NOMO-1 treated with dmso at 0.1 percent for 144 hours (cell line): ENCODE measurements around the gene CTNNA3.
"Not testable (repeated sequence)": the region's sequence is repeated elsewhere in the genome, so short reads cannot be mapped to it uniquely, and the experiment has no call there.

Experiments
- DNase-seq: peaks from one replicate; lab custom pipeline; 2025; ENCODE audit not compliant: unreplicated experiment; lab: John Stamatoyannopoulos, UW

The CTNNA3 gene

DNA sequence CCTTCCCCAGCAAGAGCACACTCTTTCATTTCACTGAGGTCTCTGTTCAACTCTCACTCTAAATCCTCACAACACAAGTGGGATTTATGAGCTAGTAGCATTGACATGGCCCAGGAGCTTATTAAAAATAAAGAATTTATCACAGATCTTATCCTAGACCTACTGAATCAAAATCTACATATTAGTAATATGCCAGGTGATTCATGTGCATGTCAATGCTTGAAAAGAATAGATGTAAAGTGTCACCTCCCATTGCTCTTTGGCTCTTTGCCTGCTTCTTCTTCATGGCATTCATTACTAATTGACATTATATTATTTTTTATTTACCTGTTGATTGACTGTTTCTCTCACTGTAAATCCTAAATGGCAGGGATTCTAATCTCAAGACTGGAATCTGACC lies 1229.4 kb downstream of the CTNNA3 start:
- DNase-seq: no peak

DNA sequence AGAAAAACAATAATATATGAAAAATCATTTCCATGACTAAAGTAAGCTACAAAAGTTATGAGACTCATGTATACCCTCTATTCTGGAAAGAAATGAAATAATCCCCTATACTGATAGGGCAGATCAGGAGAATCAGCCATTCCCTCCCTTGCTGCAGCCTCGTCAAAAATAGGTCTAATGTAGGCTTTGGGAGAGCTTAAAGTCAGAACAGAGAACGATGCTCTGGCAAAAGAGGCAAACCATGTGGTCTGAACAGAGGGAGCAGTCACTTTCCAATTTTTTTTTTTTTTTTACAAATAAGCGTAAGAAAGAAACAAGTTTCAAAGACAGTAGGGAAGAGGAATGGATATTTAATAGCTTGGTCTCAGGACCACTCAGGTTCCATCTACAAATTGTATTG lies 1232.4 kb downstream of the CTNNA3 start:
- DNase-seq: no peak

DNA sequence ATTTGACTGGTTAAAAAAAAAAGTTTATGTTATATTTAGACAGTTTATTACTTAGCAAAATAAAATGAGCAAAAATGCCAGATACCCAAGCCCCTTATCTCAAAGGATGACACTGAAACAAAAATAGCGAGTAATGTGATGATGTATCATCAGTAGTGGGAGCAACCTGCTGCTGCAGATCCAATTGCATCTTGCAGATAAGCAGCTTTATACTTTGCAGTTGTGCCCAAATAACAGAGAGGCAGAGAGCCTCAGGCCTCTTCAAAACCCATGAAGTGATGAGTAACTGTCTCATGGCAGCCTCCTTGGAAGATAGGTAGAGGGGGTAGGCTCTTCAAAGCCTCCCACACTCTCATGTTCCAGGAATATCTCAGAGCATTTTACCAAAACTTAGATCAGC lies 1238.4 kb downstream of the CTNNA3 start:
- DNase-seq: no peak

DNA sequence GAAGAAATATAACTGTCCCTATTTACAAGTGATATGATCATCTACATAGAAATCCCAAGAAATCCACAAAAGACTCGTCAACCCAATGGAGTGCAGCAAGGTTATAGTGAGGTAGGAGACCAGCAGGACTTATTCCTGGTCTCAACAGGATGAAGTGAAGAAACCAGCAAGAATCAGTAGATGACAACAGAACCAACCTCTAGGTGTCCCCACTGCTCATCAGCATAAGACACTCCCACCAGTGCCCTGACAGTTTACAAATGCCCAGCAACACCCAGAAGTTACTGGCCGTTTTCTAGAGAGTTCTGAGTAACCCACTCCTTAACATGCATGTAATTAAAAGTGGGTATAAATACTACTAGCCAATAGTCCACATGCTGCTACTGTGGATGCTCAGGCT lies 1240.7 kb downstream of the CTNNA3 start:
- DNase-seq: no peak

DNA sequence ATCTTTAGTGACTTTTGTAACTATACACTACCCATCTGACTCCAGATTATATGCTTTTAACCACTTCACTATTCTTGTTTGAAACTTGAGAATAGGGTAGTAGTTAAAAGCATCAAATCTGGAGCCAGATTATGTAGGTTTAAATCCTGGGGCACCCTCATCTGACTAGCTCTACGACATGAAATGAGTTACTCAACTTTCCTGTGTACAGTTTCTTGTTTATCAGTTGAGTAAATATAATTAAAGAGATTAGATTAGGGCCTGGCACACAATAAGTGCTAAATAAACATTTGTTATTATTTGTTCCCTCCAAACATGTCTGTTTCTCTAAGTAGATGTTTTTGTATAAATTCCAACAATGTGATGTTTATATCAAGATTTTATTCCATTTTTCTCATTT lies 1255.4 kb downstream of the CTNNA3 start:
- no peak for DNase-seq

DNA sequence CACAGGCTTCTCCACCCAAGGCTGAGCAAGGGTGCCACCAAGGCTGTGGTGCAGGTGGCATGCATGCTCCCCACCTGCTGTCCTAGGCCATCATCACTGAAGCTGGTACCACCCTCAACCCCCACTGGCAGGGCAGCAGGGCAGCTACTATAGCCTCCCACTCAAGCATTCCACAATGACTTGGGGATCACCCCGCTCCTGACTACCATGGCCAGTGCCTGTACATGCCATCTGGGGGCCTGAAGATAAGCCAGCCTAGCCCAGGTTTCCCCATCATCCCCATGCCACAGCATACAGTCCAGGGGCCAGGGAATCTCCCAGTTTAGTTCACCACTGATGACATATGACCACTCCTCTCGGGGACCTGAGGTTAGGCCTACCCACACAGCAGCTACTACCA lies 1281.1 kb downstream of the CTNNA3 start:
- DNase-seq: no peak

DNA sequence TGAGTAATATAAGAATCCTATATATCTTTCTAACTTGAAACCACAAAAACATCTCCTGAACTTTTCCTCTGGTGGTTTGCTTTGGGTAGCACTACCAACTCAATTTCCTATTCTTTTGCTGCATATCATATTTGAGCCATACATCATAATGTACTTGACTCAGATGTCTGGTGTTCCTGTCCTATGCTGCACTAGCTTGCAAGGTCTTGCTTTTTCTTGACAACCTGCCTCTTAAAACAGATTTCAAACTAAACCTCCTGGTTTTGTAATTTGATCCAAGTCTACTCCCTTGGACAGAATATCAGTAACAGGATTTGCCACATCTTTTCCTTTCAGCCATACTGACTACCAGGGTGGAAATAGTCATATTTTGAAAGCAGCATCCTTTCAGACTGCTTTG lies 1290.4 kb downstream of the CTNNA3 start:
- DNase-seq: no peak

DNA sequence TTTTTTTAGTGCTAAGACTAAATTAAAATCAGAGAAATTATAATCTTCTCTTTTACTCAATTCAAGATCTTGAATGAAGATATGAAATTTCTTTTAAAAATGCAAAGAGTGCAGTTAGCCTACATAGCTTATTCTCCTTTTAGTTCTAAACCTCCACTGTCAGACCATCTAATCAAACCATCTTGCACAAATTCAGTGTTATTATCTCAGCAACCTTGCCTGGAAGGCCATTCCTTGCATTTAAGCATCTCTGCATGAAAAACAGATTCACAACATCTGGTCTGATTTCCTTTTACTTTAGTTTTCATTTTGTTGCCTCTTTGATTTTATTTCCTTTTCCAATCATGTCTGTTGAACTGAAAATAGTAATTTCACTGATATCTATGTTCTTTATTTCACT lies 1297.3 kb downstream of the CTNNA3 start:
- DNase-seq: no peak

DNA sequence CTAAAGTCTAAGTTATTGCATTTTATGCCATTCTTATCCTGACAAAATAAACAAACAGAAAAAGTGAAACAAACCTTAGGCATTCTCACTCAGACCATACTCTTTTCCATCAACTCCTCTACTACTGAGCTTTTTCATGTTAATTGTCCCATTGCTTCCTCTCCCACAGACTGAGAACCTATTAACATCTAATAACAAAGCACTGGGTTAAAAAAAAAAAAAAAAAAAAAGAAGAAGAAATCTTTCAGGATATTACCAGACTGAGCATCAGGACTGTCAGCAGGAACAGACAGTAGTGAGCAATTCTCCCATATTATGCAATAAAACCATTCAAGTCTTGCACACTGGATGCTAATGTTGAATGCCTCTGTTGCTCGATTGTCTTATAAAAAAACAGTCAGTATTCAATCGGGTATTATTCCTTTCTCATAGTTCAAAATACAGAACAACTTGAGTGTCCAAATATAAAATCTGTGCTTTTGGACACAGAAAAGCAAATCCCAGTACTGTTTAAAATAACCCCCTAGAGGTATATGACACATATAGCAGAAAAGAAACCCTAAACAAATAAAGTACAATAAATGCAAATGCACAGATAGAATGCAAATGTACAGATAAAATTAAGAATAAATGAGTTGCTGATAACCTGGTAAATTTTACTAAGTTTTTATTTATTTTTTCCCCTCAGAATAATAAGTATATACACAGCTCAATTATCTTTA lies 1301.5 kb downstream of the CTNNA3 start:
- DNase-seq: no peak

DNA sequence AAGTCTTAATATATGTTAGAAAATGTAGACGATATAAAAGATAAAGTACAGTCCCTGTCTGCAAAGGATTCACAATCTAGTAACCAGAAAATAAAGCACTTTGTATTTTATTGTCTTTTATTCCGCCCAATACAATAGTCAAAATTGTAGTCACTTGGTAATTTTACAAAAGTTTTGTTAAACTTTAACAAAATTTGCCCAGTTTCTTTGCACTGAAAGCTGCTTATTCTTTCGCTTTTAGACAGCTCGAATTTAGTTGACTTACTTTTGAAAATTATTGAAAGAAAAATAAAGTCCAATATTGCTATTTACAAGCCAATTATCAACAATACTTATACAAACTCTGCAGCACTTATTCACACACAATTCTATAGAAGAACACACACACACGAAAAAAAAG lies 1305.1 kb downstream of the CTNNA3 start:
- no peak for DNase-seq

DNA sequence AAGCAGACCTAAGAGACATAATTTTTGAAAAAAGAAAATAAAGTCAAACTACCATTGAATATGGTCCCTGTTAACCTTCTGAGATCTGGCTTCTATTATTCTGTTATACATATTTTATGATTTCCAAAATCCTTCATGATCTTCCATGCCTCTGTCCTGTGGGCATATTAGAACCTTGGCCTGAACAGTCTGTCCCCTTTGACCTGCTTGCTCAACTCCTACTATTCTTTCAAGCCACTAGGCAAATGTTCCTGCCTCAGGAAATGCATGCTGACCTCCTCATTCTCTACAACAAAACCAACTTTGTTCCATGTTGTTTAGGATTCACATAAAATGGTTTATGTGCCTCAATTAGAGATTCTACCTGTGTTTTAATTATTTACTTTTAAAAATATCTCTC lies 1315.0 kb downstream of the CTNNA3 start:
- no peak for DNase-seq

DNA sequence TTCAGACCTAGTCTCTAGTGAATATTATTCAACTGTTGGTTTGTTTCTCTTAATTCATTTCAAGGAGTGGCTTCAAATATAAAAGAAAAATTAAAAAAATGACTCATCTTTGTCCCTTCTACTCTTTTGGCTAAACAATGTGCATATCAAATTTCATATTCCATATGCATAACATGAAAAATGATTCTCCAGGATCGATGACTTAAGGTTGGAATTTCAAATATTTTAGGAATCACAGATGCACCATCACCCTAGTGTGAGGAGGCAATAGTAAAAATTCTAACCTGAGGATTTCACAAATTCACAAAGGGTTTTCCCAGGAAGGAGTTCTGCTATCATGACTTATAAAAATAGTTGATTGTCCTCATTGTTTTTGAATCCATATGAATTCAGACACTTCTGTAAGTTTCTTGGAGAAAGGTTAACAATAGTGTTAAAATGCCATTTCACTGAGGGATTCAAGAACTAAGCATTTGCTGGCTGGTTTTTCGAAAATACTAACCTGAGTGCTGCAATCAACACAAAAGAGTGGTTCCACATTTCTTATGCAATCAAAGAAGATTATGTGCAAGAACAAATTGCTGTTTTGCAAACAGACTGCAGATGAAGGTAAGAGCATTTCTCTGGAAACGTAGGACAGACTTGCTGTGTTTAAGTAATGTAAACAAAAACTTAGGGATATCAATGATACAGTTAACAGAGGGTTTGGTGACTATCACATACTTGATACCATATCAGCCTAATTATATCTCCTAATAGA lies 1317.7 kb downstream of the CTNNA3 start:
- no peak for DNase-seq

DNA sequence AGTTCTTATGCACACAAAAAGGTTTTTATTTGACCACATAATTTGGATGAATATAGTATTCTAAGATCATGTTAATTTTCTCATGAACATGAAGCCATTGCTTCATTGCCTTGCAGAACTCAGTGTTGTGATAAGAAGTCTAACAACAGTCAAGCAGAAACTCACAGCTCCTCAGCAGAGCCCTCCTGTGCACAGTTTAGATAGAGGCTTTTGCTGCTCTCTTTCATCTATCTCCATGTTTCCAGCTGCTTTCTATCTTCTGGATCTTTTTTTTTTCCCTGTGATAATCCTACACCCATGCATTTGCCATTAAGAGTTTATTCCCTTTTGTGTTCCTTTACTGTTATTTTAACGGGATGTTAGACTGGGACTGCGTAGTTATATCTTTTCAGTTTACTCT lies 1327.8 kb downstream of the CTNNA3 start:
- no peak for DNase-seq

DNA sequence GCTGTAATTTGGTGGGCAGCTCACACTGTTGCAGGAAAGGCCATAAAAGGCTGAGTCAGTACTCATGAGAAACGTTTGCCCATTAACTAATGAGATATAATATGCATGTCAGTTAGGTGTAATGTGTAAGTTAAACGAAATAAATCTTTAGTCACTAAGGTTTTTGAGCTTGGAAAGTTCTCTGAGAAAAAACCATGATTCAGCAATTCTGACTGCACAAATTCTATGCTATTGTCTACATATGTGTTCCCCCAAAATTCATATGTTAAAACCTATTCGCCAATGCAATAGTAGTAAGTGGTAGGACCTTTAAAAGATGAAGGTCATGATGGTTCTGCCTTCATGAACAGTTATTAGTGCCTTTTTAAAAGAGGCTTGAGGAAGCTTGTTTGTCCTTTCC lies 1329.8 kb downstream of the CTNNA3 start:
- no peak for DNase-seq

DNA sequence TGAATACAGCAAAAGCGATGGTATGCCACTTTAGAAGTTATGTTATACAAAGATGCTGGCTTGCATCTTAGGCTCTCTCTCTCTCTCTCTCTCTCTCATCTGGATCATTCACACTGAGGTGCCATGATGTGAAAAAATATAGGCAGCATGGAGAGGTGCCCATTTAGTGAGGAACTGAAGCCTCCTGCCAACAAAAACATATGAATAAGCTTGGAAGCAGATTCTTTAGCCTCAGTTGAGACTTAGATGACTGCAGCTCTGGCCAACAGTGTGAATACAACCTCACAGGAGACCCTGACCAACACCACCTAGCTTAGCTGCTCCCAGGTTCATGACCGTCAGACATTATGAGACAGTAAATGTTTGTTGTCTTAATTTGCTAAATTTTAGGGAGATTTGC lies 1330.3 kb downstream of the CTNNA3 start:
- DNase-seq: no peak

DNA sequence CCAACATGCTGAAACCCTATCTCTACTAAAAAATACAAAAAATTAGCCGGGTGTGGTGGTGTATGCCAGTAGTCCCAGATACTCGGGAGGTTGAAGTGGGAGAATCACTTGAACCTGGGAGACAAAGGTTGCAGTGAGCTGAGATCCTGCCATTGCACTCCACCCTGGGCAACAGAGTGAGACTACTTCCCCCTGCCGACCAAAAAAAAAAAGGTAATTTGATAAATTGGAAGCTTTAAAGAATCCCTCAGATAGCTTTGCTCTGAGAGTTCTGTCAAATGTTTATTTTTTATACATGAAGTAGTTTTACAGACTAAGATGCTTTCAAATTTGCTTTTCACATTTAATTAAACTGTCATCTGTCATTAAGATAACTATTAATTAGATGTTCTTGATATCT lies 1333.5 kb downstream of the CTNNA3 start:
- DNase-seq: no peak

DNA sequence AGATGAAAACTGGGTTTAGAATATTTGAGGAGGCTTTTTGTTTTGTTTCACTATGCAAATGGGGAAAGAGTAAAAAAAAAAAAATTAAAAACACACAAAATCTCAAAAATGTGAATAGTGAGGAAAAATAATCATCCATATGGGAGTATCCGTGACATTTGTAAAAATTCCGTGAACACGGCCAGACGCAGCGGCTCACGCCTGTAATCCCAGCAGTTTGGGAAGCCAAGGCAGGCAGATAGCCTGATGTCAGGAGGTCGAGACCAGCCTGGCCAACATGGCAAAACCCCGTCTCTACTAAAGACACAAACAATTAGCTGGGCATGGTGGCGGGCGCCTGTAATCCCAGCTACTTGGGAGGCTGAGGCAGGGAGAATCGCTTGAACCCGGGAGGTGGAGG lies 1342.2 kb downstream of the CTNNA3 start:
- not testable (repeated sequence) for DNase-seq

DNA sequence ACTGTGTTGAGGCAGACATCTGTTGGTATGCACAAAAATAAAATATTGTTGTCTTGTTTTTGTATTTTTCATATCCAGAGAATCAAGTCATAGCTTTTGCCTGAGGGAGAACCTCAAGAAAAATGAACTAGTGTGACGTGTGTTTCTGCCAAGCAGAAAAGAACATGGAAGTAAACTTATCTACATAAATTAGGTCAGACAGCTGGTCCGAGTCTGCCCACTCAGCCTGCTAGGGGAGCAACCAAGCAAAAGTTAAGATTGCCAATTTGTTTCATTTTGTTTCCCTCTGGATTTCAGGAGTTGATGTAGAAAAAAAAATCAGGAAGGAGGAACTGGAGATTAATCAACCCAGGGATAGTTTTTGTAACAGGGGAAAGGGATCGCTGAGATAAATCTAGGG lies 1342.6 kb downstream of the CTNNA3 start:
- DNase-seq: no peak

DNA sequence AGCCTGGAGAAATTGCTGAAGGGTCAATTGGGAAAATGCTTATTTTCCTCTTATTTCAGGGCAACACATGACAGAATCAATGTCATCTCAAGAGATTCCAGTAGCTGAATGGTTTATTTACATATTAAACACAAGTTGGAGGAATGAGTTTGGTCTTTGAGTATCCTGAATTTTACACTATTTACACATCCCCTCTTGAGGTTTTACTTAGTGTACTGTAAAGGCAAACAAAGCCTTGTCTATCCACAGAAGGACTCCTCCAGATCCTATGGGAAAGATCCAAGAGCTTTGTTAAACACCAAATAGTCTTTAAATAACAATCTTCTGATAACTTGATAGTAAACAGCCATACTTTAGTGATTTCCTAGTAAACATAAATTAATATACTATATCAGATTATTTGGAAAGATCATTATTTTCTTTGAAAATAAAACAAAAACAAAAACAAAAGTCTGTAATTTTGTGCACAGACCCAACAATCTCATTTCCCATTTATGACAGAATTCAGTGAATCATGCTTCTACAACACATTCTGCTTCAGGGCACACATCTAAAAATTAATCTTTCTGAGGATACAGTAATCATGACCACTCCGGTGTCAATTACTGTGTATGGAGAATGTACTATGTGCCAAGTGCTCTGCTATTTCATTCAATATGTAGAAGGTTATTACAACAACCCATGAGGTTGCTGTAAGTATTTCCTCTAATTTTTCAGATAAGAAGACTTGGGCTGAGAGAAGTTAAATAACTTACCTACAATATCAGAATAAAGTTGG lies 1345.2 kb downstream of the CTNNA3 start:
- DNase-seq: no peak

DNA sequence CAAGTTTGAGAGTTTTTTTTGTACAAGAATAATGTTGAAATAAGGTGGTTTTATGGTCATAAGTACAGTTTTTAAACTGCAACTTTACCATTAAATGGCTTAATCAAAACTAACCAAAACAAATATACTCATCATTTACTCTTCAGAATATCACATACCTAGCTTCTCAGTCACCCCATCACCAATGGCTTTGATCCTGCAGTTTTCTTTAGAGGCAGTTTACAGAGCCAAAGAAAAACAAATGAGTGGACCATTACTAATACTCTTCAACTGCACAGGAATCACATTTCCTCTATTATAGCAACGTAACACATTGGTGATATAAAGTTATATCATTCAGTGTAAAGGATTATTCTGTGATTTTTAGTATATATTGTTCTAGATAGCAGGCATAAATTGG lies 1346.3 kb downstream of the CTNNA3 start:
- DNase-seq: no peak

DNA sequence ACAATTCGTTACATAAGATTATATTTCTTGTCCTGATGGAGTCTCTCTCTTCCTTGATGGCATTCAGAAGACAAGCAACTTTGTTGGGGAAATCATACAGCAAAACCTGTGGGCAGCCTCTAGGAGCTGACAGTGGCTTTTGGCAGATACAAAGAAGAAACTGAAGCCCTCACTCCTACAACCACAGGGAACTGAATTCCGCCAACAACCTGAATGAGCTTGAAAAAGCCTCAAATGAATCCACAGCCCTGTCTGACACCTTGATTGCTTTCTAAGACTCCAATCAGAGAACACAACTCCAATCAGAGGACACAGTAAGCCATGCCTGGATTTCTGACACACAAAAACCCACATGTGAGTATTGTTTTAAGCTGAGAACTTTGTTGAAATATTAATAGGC lies 1346.9 kb downstream of the CTNNA3 start:
- no peak for DNase-seq

DNA sequence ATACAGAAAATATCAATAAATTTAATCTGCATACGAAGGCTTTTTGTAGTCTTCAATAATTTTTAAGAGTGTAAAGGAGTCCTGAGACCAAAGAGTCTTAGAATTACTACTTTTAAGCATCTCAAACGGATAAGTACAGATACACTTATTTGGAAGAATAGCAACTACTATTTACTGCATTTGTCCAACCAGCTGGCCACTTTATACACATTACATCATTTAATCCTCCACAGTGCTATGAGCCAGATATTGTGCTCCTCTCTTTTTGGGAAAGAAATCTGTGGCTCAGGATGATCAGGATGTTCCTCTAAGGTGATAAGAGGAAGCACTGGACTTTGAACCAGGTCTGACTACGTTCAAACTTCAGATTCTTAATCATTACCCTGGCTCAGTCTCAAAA lies 1358.8 kb downstream of the CTNNA3 start:
- no peak for DNase-seq
